Measurements from ENCODE around the gene FAM193B. TPM values are rescaled to one million over a fixed set of nuclear protein-coding genes. Genes with fewer than 3 reads are reported as not detected.

Gene FAM193B
- 10.9 and 19.2 TPM in 2 replicates for total RNA-seq

DNA sequence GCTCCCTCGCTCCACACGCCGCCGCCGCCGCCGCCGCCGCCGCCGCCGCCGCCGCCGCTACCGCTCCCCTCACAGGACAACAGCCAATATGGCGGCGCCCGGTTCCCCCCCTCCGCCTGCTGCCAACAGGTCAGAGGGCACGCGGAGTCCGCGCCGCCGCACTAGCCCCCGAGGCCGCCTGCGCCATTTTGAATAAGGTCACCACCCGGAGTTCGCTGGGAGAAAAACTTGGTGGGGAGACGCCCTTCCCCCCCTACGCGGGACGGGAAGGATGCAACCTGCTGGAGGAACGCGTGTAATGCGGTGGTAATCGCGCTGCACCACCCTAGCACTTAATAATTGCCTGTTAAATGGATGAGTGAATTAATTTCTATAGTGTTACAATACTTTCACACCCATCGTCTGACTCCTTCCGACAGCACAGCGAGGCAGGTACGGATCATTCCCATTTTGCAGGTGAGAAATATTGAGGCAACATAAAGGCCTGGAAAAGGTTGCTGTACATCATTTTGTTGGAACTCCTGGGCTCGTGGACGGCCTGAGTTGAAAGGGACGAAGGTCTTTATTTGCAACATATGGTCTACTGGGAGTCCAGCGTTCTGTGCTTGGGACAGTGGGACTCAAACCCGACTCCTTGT, at the start of gene FAM193B:
Gene FAM193B (minus strand): TSS at position 90 of the 638 bp plus-strand sequence. CDS start 105 bp downstream, outside the sequence.

DNA sequence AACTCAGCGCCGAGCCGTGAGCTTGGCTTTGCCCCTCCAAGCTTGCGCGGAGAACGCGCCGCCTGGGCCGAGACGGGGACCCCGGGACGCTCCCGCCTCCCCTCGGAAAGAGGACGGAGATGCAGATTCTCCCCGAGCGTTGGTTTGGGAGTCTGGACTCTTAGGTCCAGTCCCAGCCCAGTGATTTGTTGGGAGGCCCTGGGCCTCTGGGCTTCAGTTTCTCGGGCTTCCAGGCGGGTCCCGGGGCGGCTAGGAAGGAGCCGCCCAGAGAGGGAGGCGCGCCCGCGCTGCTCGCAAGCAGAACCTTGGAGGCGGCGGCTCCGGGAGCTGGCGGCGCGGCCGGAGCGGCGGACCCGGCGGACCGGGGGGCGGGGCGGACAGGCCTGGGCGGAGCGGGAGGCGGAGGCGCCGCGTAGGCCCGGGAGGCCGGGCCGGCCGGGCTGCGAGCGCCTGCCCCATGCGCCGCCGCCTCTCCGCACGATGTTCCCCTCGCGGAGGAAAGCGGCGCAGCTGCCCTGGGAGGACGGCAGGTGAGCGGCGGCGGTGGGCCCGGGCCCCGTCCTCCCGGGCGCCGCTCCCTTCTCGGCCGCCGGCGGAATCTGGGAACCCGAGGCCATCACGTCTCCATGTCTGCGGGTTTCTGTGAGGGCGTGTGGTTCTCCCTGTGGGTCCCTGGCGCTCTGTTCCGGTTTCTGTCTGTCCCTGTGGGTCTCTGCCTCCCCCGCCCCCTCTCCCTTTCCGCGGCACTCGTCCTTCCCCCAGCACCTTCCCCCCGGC, 45.6 kb upstream of the FAM193B start, which contains the start of gene B4GALT7:
Gene B4GALT7 (plus strand): TSS at position 402 of the 777 bp plus-strand sequence. CDS start 79 bp downstream, at position 481.

DNA sequence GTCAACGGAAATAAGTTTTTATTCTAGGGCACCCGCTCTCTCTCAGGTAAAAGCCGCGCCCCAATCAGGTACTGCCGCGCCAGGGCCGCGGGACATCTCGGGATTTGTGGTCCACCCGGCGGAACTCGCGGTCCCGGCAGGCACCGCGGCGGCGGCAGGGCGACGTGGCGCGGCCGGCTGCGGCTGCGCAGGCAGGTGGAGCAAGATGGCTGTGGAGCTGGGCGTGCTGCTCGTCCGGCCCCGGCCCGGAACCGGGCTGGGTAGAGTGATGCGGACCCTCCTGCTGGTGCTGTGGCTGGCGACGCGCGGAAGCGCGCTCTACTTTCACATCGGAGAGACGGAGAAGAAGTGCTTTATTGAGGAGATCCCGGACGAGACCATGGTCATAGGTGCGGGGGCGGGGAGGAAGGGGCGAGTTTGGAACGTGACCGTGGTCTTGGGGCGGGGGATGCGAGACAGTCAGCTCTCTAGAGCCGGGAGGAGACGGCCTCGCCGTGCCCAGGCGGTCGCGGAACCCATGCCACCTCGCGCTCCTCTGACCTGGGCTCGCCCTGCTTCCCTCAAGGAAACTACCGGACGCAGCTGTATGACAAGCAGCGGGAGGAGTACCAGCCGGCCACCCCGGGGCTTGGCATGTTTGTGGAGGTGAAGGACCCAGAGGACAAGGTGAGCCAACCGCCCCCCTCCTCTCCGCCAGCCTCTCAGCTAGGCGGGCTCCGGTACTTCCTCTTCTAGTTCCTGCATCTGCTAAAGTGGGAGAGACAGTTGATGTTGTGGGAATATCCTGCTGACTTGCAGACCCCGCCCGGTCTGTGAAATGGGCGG, 37.9 kb upstream of the FAM193B start, which contains the start of gene TMED9:
Gene TMED9 (plus strand): TSS at position 194 of the 825 bp plus-strand sequence. CDS start 12 bp downstream, at position 206.

DNA sequence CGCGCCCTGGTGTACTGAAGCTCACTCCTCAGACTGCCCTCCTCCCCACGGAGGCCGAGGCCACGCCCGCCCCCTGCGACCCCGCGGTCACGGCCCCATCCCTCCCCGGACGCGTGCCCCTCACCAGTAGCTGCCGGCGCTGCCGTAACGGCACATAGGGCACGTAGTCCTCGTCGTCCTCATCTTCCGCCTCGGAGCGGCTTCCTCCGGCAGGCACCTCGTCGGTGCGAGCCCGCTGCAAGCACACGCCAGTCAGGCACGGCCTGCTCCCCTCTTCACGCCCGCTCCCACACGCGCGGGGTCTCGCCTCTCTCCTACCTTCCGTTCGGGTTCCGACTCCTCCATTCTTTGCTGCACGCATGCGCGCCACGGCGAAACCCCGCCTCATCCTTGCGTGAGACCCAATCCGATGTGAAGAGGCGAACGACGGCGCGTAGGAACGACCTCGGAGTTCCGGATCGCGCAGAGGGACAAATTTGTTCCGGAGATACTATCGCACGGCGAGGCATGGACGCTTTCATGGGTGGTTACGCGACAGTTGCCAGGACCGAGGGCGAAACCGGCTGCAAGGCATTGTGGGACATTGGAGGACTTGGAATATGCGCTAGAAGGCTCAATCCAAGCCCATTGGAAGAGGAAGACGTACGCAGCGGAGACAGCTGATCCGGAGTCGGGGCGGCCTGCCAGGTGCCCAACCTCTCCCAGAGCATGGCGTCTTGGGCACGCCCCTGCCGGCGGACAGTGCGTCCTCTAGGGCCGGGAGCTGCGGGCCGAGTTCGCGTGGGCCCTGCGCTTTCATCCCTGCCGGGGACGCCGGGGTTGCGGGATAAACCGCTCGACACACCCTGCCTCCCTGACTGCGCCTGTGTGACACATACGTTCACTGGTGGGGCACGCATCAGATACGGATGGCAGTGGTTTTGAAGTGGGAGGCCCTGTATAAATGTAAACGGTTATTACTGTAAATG, 37.5 kb downstream of the FAM193B start, which contains the start of gene DDX41:
Gene DDX41 (minus strand): TSS at position 361 of the 968 bp plus-strand sequence. CDS start 16 bp downstream, at position 345.

DNA sequence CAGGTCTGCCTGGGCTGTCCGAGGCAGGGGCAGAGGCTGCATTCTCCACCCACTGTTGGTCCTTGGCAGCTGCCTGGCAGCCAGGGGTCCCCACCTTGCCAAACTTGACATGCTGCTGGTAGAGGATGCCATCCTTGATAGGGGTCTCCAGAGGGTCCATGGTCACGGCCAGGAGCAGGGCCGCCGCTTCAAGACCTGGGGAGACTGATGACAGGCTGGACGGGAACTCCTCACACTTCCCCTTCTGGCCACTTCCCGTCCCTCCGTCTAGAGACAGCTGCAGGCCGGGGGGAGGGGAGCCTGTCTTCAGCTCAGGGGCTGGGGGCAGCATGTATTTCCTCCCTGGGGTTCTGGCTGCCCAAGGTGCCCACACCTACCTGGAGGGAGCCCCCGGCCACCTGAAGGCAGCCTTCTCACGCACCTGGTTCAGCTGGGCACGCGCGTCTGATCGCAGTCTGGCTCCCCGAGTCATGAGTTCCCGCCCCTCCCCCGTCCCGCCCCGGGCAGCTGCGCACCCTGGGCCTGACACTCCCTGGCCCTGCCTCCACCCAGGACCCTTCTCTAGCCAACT, 44.9 kb downstream of the FAM193B start, which contains the start of gene DOK3:
Gene DOK3 (minus strand): TSS at position 446 of the 571 bp plus-strand sequence. CDS start 286 bp downstream, at position 160.

DNA sequence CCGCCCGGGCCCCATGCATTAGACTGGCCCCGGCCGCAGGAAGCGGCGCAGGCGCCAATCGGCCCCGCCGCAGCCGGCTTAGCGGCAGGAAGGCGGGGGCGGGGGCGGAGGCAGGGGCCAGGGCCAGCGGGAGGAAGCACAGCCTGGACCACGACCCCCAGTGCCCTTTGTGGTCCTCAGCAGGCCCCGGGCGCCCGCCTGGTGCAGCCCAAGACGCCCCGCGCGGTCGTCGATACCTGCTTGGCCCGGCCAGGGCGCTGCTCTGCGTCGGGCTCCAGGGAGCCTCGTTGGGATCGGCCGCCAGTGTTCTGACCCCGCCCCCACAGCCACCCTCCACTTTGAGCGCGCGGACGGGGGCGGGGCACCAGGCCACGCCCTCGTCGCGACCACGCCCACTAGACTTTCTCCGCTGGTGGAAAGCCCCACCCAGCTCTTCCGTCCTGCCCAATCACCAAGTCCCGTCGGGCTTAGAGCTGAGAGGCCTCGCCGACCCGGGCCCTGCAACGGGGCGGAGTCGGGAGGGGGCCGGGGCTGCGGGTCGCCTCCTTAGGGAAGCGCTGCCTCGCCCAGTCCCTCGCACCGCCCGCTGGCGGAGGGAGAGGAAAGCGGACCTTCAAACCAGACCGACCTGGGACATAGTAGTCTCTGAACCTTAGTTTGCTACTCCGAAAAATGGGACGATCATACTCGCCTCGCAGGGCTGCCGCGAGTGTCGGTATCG, 56.9 kb downstream of the FAM193B start, which contains the start of gene PDLIM7:
Gene PDLIM7 (minus strand): TSS at position 313 of the 721 bp plus-strand sequence. CDS start 1,092 bp downstream, outside the sequence.

DNA sequence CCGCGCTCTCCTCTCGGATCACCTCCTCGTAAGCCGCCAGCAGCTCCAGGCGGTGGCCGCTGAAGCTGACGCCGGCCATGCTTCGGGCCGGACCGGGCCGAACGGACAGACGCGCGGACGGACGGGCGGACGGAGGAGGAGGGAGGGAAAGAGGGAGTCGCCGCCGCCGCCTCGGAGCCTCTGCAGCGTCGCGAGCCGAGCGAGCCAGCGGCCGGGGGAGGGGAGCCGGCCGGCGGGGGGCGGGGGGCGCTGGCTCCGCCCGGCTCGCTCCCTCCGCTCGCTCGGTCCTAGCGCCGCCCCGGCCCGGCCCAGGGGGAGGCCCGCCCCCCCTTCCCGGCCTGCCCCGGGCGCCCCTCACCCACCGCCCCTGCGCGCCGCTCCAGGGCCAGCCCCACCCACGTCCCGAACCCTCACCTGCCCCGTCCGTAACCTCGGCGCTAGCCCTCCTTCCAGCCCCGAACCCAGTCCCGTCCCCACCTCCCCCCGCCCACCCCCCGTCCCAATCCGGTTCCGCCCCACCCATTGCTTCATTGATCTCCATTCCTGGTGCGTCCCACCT, 80.8 kb downstream of the FAM193B start, which contains the start of gene DBN1:
Gene DBN1 (minus strand): TSS at position 192 of the 559 bp plus-strand sequence. CDS start 113 bp downstream, at position 79.

Other genes with a start within 250 kb of the FAM193B start
- 1.2 and 1.4 TPM in 2 replicates for gene MXD3, start 242.7 kb downstream of the FAM193B start, total RNA-seq
- gene LMAN2, start 202.9 kb downstream of the FAM193B start, total RNA-seq, result 253 and 357 TPM in 2 replicates
- 3.8 and 12.5 TPM in 2 replicates for gene RGS14, start 196.6 kb downstream of the FAM193B start, total RNA-seq
- gene SLC34A1, start 170.1 kb downstream of the FAM193B start, total RNA-seq, result 0.14 TPM in 1 of 2 replicates, not detected in the other
- gene PFN3, start 153.9 kb downstream of the FAM193B start, total RNA-seq, result not detected in 2 replicates
- 4.4 and 9.8 TPM in 2 replicates for gene F12, start 145.0 kb downstream of the FAM193B start, total RNA-seq
- 38.6 and 44.3 TPM in 2 replicates for gene GRK6, start 127.9 kb downstream of the FAM193B start, total RNA-seq
- gene PRR7, start 107.7 kb downstream of the FAM193B start, total RNA-seq, result 3.1 and 4.8 TPM in 2 replicates
- gene DBN1, start 80.9 kb downstream of the FAM193B start, total RNA-seq, result 59.8 and 140 TPM in 2 replicates
- gene PDLIM7, start 57.0 kb downstream of the FAM193B start, total RNA-seq, result 33.2 and 91.4 TPM in 2 replicates
- 0.68 and 7.6 TPM in 2 replicates for gene DOK3, start 44.7 kb downstream of the FAM193B start, total RNA-seq
- 96.0 and 120 TPM in 2 replicates for gene DDX41, start 37.6 kb downstream of the FAM193B start, total RNA-seq
- gene TMED9, start 37.6 kb upstream of the FAM193B start, total RNA-seq, result 183 and 198 TPM in 2 replicates
- 37.0 and 42.0 TPM in 2 replicates for gene B4GALT7, start 45.6 kb upstream of the FAM193B start, total RNA-seq
- gene FAM153A, start 228.3 kb upstream of the FAM193B start, total RNA-seq, result under 0.01 and 1.6 TPM in 2 replicates